GM19468 (cell line): ENCODE data around the gene PDE4A.
"Not testable (repeated sequence)": the region's sequence is repeated elsewhere in the genome, so short reads cannot be mapped to it uniquely, and the experiment has no call there.

Experiments
- ATAC-seq: cut with Tn5 transposase; IDR thresholded peaks from one replicate; pipeline ENCODE4 v1.9.1; 2021; ENCODE audit warnings: mild to moderate bottlenecking, moderate library complexity, moderate number of reproducible peaks; ENCODE audit not compliant: unreplicated experiment; ENCODE audit errors: extremely low read depth

Gene PDE4A

GRCh38 chr19:10402441-10403038 is 17.8 kb upstream of the PDE4A start:
- ATAC-seq = no peak

GRCh38 chr19:10403137-10404021 is 17.0 kb upstream of the PDE4A start, which contains the start of gene CDC37:
Gene CDC37 (minus strand): TSS chr19:10403542. CDS start chr19:10403479, 63 bp downstream.
- ATAC-seq = peak; percentile 60

- ATAC-seq = no peak
Measured at GRCh38 chr19:10404888-10405820, 15.2 kb upstream of the PDE4A start.

DNA sequence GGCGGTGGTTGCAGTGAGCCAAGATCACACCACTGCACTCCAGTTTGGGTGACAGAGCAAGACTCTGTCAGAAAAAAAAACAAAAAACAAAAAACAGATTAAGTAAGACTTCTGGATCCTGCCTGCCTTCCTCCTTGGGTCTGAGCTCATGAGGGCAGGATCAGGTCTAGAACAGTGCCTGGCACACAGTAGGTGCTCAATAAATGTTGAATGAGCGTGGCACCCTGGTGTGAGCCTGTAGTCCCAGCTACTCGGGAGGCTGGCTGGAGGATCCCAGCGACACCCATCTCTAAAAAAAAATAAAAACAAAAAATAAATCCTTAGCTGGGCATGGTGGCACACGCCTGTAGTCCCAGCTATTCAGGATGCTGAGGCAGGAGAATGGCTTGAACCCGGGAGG is 14.1 kb upstream of the PDE4A start:
- no peak for ATAC-seq

GRCh38 chr19:10407096-10407495 is 13.2 kb upstream of the PDE4A start:
- no peak for ATAC-seq

DNA sequence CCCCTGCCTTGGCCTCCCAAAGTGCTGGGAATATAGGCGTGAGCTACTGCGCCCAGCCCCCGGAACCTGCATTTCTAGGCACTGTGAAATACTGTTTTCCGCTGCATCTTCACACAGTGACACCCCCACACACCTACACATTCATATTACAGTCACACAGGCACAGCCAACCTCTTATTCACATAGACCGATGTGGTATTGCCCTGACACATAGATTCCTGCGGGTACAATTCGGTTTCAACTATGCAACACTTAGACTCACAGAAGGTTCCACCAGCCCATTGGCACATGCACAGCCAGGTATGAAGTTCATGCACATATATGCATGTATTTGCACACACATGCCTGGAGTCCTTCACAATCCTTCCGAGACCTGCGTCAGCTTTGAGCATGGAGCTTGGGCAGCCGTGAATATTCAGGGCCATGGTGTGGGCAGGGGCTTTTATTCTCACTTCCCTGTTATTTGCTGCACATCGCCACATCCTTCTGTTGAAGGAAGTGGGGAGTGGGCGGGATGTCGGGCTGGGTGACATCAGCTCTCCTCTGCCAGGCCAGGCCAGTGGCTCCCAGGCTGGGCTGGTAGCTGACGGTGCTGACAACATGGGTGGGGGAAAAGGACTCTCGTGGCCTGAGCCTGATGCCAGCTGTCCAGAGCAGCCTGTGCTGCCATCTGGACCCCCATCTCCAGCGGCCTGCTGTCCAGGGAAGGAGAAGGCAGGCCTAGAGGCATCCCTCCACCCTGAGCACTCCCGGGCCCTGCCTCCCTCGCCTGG is 11.6 kb upstream of the PDE4A start:
- ATAC-seq = no peak

GRCh38 chr19:10411224-10411623 is 9.1 kb upstream of the PDE4A start:
- not testable (repeated sequence) for ATAC-seq

- ATAC-seq = peak; percentile 37
Measured at GRCh38 chr19:10412257-10412977, 7.9 kb upstream of the PDE4A start.

GRCh38 chr19:10416083-10416379 is 4.3 kb upstream of the PDE4A start:
- ATAC-seq = no peak

- ATAC-seq = no peak
Measured at GRCh38 chr19:10416380-10417257, 3.7 kb upstream of the PDE4A start.

DNA sequence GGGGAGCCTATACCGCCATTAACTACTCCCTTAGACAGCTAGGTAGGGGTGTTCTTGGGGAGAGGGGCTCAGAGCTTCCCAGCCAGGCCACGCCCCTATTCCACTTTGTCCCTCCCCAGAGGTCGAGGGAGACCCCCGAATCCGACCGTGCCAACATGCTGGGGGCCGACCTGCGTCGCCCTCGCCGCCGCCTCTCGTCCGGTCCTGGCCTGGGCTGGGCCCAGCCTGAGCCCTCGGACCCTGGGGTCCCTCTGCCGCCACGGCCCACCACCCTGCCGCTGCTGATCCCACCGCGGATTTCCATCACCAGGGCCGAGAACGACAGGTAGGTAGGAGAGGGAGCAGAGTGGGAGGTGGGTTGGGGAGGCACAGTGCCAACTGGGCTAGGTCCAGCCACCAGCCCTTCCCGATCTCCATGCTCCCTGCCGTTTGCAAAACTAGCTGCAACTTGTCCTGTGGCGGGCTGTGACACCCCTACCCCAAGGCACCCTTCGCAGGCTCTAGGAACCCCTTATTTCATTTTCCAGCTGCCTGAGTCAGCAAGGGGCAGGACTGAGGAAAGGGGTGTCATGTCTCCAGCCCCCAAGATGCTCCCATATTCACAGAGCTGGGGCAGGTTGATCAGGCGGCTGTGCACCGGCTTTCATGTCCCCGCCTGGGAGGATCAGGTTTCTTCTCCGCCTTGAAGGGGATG is 2.6 kb upstream of the PDE4A start:
- no peak for ATAC-seq

GRCh38 chr19:10418235-10418484 is 2.2 kb upstream of the PDE4A start:
- ATAC-seq = no peak

- ATAC-seq = no peak
Measured at GRCh38 chr19:10418485-10419199, 1.7 kb upstream of the PDE4A start.

DNA sequence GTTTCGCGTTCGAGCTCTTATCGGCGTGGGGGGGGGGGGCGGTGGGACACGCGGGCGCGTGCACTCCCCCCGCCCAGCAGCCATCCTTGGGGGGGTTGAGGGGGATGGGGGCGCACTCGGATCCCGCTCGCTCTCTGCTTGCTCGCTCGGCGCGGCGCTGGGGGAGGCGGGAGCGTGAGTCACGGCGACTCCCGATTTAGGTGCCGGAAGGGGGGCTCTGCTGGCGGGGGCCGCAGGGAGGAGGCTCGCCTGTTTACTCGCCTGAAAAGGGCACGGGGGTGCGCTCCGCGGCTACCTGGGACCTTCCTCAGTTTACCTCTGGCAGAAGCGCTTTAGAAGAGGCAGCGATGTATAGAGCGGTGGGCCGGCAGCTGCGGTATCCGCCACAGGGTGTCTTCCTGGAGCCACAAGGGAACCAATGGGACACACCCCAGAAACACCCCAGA is 1.1 kb upstream of the PDE4A start:
- ATAC-seq = no peak

DNA sequence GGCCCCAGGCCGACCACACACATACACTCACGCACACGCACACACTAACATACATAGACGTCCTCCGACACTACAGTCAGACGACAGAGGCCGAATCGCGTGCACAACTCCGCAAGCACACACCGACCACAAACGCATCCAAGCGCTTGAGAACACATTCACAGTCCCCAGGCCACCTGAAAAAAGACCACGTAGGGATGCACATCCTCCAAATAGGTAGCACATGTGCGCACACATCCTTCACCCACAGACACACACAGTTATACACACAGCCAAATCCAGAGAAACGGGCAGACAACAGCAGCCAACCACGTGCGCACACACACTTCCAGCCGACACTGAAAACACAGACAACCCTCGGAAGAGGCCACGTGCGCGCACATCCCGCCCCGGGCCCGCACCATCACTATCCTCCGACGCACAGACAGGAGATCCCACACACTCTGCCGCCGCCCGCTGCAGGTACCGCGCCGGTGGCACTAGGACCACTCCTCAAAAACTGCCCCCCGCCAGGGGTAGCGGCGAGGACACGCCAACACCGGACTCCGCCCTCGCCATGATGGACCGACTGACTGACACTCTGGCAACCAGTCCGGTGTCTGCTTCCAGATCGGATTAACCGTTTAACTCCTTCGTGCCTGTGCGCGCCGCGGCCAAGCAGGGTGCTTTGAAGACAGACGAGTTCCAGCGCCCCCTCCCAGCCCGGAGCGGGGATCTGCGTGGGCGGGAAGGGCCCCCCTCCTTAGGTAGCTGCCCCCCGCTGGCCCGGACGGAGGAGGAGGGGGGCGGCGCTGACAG is 493 bp upstream of the PDE4A start:
- no peak for ATAC-seq

- no peak for ATAC-seq
Measured at GRCh38 chr19:10421240-10422045, 1.1 kb downstream of the PDE4A start.
